ENCODE data around the gene SELENON. TPM values are rescaled to one million over a fixed set of nuclear protein-coding genes. Genes with fewer than 3 reads are reported as not detected.

SELENON gene
- total RNA-seq, 2 donors from 2014 or later = 22.8 to 27.4 TPM

GRCh38 chr1:25765923-25766589 lies 33.9 kb upstream of the SELENON start:
- Histone ChIP-seq H3K4me1 (peaks cover 30% of the 10 kb centered on the region), H3K27ac (peak overlapping the region; percentile 5 to 65 (median 18)), H3K36me3 (replicated peaks in 1 of 2; ENCODE audit: insufficient read depth in 1 of 2, low read depth in 2 of 2) (no peaks in the 10 kb centered on the region), H3K9me3 (no peaks in the 10 kb centered on the region), H3K27me3 (no peaks in the 10 kb centered on the region), H3K4me3 (no peak overlapping the region)
- intact Hi-C loops (cut with DNase I) = no loop called here
- DNase-seq (no peak), ATAC-seq (no peak)
- 46 to 55% methylated on average over 13 of the region's 13 CpGs for WGBS, 2 donors
- TF ChIP-seq POLR2A (IDR thresholded peaks at IDR 0.05) (no peak), CTCF (IDR thresholded peaks at IDR 0.05) (no peak)

GRCh38 chr1:25766721-25767436 lies 33.1 kb upstream of the SELENON start:
- H3K4me1 ChIP-seq = peaks cover 38% of the 10 kb centered on the region
- TF ChIP-seq CTCF (IDR thresholded peaks at IDR 0.05) = no peak
- peak in 1 of 3 donors; percentile 22 for TF ChIP-seq POLR2A (IDR thresholded peaks at IDR 0.05)
- H3K36me3 ChIP-seq (replicated peaks in 1 of 2; ENCODE audit: insufficient read depth in 1 of 2, low read depth in 2 of 2) = no peaks in the 10 kb centered on the region
- WGBS, 2 donors = 20 to 33% methylated on average over 10 to 13 of the region's 13 CpGs
- ATAC-seq (peak; percentile 95), DNase-seq (peak; percentile 92 to 97 (median 96))
- H3K9me3 ChIP-seq = no peaks in the 10 kb centered on the region
- intact Hi-C loops (cut with DNase I) = no loop called here
- H3K27ac ChIP-seq = peak overlapping the region; percentile 5 to 65 (median 18)
- H3K4me3 ChIP-seq = no peak overlapping the region
- no peaks in the 10 kb centered on the region for H3K27me3 ChIP-seq

- peak overlapping the region in 1 of 4 donors; percentile 65 for H3K27ac ChIP-seq
- no peak for TF ChIP-seq CTCF (IDR thresholded peaks at IDR 0.05)
- no peak for TF ChIP-seq POLR2A (IDR thresholded peaks at IDR 0.05)
- no peaks in the 10 kb centered on the region for H3K9me3 ChIP-seq
- H3K36me3 ChIP-seq (replicated peaks in 1 of 2; ENCODE audit: insufficient read depth in 1 of 2, low read depth in 2 of 2) = no peaks in the 10 kb centered on the region
- H3K4me1 ChIP-seq = peaks cover 44% of the 10 kb centered on the region
- no peak for ATAC-seq
- H3K27me3 ChIP-seq = no peaks in the 10 kb centered on the region
- DNase-seq = no peak
- no peak overlapping the region for H3K4me3 ChIP-seq
- intact Hi-C loops (cut with DNase I) = no loop called here
Observed at GRCh38 chr1:25767437-25767770, 32.6 kb upstream of the SELENON start.

- TF ChIP-seq CTCF (IDR thresholded peaks at IDR 0.05) (no peak), POLR2A (IDR thresholded peaks at IDR 0.05) (no peak)
- DNase-seq = no peak
- Histone ChIP-seq H3K9me3 (no peaks in the 10 kb centered on the region), H3K27me3 (no peaks in the 10 kb centered on the region), H3K4me1 (peaks cover 60% of the 10 kb centered on the region), H3K4me3 (no peak overlapping the region), H3K27ac (no peak overlapping the region), H3K36me3 (replicated peaks in 1 of 2; ENCODE audit: insufficient read depth in 1 of 2, low read depth in 2 of 2) (no peaks in the 10 kb centered on the region)
- intact Hi-C loops (cut with DNase I) = no loop called here
- ATAC-seq = no peak
- 93% methylated on average over 2 of the region's 2 CpGs for whole genome bisulfite sequencing, 2 donors
Observed at GRCh38 chr1:25768999-25769398, 31.0 kb upstream of the SELENON start.
